ENCODE data around the gene SCFD2. TPM values are rescaled to one million over a fixed set of nuclear protein-coding genes. Genes with fewer than 3 reads are reported as not detected.

Gene SCFD2
- total RNA-seq, 1 donor from 2014 or later: 11.0 TPM

DNA sequence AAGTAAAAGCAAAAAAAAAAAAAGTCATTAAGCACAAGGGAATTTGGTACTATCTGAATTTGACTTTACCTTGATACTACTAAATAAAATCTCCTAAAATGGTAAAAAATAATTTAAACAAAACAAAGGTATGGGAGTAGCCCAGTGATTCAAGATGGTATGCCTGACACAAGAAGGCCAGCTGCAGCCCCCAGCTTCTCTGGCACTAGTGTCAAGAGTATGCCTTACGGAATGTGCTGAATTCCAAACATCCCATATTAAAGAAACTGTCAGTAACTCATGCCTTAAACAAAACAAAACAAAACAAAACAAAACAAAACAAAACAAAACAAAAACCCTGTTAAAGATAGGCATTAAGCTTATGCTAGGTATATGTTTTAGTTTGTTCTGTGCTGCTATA is 422.9 kb downstream of the SCFD2 start:
- Histone ChIP-seq H3K27me3 (ENCODE audit: control insufficient read depth, insufficient read depth, low read length) (no peaks in the 10 kb centered on the region), H3K4me3 (ENCODE audit: low read depth, low read length) (no peak overlapping the region), H3K36me3 (ENCODE audit: control insufficient read depth, insufficient read depth, low read length) (no peaks in the 10 kb centered on the region)
- DNase-seq (ENCODE audit: low read depth): no peak
- TF ChIP-seq, protein P1, sequence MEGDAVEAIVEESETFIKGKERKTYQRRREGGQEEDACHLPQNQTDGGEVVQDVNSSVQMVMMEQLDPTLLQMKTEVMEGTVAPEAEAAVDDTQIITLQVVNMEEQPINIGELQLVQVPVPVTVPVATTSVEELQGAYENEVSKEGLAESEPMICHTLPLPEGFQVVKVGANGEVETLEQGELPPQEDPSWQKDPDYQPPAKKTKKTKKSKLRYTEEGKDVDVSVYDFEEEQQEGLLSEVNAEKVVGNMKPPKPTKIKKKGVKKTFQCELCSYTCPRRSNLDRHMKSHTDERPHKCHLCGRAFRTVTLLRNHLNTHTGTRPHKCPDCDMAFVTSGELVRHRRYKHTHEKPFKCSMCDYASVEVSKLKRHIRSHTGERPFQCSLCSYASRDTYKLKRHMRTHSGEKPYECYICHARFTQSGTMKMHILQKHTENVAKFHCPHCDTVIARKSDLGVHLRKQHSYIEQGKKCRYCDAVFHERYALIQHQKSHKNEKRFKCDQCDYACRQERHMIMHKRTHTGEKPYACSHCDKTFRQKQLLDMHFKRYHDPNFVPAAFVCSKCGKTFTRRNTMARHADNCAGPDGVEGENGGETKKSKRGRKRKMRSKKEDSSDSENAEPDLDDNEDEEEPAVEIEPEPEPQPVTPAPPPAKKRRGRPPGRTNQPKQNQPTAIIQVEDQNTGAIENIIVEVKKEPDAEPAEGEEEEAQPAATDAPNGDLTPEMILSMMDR (IDR thresholded peaks at IDR 0.05; ENCODE audit: insufficient read depth, low read length, poor library complexity, severe bottlenecking): no peak

DNA sequence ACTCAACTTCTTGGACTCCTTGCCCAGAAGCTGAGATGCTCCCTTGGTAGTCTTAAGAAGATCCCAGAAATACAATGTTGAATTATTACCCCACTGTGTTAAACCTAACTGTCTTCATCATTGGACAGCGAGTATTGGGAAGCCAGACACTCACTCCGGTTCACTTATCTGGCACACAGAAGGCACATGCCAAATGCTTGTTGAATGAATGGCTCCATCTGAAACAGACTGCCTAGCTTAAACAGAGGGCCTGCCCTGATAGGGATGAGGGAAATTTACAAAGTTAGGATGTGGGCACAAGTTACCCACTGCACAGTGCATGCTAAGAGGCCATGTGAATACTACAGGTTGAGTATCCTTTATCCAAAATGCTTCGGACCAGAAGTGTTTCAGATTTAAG is 424.4 kb downstream of the SCFD2 start:
- H3K4me3 ChIP-seq (ENCODE audit: low read depth, low read length): no peak overlapping the region
- TF ChIP-seq, protein P1 (IDR thresholded peaks at IDR 0.05; ENCODE audit: insufficient read depth, low read length, poor library complexity, severe bottlenecking): no peak
- H3K36me3 ChIP-seq (ENCODE audit: control insufficient read depth, insufficient read depth, low read length): no peaks in the 10 kb centered on the region
- DNase-seq (ENCODE audit: low read depth): no peak
- no peaks in the 10 kb centered on the region for H3K27me3 ChIP-seq (ENCODE audit: control insufficient read depth, insufficient read depth, low read length)

DNA sequence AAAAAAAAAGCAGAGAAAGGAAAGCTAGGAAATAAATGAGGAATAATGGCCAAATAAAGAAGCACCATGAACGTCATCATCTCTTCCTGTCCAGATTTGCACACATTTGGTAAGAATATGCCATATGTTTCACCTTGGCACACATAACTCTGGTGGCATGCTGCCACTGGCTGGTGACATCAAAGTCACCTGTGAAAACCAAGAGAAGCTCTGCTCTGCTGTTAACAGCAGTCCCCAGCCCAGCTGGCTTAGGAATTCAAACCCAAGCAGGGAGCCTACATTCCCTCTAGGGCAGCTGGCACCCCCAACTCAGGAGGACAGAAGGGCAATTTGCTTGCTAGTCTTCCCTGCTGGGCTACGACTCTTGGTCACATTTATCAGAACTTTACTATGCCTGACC is 426.1 kb downstream of the SCFD2 start:
- Histone ChIP-seq H3K27me3 (ENCODE audit: control insufficient read depth, insufficient read depth, low read length) (no peaks in the 10 kb centered on the region), H3K4me3 (ENCODE audit: low read depth, low read length) (no peak overlapping the region), H3K36me3 (ENCODE audit: control insufficient read depth, insufficient read depth, low read length) (no peaks in the 10 kb centered on the region)
- DNase-seq (ENCODE audit: low read depth): no peak
- TF ChIP-seq, protein P1 (IDR thresholded peaks at IDR 0.05; ENCODE audit: insufficient read depth, low read length, poor library complexity, severe bottlenecking): no peak

DNA sequence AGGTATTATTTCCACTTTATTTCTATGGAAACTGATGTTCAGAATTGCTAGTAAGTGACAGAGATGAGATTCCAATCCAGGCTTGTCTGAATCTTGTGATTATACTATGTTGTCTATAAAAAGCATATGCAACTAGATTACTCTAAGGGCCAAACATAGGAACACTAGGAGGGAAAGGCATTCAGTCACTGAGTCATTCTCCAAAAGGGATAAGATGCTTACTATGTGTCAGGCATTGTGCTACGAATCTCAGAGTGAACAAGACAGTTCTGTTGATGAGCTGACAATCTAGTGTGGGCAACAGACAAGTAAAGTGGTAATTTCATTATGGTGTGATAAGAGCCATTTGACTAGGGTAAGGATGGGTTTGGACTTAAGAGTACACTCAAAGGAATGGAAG is 426.5 kb downstream of the SCFD2 start:
- H3K36me3 ChIP-seq (ENCODE audit: control insufficient read depth, insufficient read depth, low read length): no peaks in the 10 kb centered on the region
- no peak overlapping the region for H3K4me3 ChIP-seq (ENCODE audit: low read depth, low read length)
- no peak for DNase-seq (ENCODE audit: low read depth)
- H3K27me3 ChIP-seq (ENCODE audit: control insufficient read depth, insufficient read depth, low read length): no peaks in the 10 kb centered on the region
- TF ChIP-seq, protein P1 (IDR thresholded peaks at IDR 0.05; ENCODE audit: insufficient read depth, low read length, poor library complexity, severe bottlenecking): no peak

DNA sequence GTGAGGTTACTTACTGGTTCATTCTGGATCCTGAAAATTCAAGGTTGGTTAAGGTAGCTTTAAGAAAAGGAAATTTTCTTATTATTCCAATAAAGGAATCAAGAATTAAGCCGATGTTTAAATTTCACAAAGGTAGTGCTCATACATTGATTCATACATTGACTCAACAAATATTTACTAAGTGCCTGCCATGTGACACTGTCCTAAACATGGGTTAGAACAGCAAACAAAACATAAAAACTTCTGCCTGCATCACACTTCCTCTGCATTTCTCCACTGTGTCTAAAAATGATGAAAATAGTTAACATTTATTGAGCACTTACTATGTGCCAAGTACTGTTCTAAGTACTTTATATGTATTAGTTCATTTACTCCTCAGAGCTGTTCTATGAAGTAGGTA is 428.0 kb downstream of the SCFD2 start:
- no peak for DNase-seq (ENCODE audit: low read depth)
- TF ChIP-seq, protein P1 (IDR thresholded peaks at IDR 0.05; ENCODE audit: insufficient read depth, low read length, poor library complexity, severe bottlenecking): no peak
- no peaks in the 10 kb centered on the region for H3K36me3 ChIP-seq (ENCODE audit: control insufficient read depth, insufficient read depth, low read length)
- no peaks in the 10 kb centered on the region for H3K27me3 ChIP-seq (ENCODE audit: control insufficient read depth, insufficient read depth, low read length)
- no peak overlapping the region for H3K4me3 ChIP-seq (ENCODE audit: low read depth, low read length)

DNA sequence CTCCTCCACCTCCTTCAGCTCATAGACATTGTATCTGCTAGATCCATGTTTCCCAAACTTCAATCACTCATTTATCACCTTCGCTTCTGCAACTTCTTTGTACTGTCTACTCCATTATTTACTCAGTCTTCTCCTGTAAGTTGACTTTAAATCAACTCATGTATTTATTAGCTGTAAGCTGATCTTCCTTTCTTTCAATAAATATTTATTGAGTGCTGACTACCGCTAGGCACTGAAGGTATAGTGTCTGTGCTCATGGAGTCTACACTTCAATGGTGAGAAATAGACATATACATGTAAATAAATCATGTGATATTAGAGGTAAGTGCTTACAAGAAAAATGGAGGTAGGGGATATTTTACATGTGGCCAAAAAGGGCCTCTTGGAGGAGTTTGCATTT is 429.1 kb downstream of the SCFD2 start:
- TF ChIP-seq, protein P1 (IDR thresholded peaks at IDR 0.05; ENCODE audit: insufficient read depth, low read length, poor library complexity, severe bottlenecking): no peak
- DNase-seq (ENCODE audit: low read depth): no peak
- H3K4me3 ChIP-seq (ENCODE audit: low read depth, low read length): no peak overlapping the region
- H3K27me3 ChIP-seq (ENCODE audit: control insufficient read depth, insufficient read depth, low read length): no peaks in the 10 kb centered on the region
- H3K36me3 ChIP-seq (ENCODE audit: control insufficient read depth, insufficient read depth, low read length): no peaks in the 10 kb centered on the region
